Measurements from ENCODE around the gene PUS10.
"Not testable (repeated sequence)": the region's sequence is repeated elsewhere in the genome, so short reads cannot be mapped to it uniquely, and the experiment has no call there.

The PUS10 gene

DNA sequence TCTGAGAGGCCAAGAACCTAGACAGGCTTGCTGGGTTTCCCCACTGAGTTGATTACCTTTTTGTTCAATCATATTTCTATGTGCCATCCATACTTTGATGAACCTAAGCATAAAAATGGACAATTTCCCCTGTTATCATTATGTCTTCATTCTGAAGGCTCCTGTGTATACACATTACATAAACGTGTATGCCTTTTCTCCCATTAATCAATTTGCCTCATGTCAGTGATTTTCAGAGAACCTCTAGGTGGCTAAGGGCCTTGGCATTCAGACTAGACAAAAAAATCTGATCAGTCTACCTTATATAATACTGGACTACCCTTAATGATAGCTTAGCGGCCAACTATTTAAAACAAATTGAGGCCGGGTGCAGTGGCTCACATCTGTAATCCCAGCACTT lies 4.7 kb downstream of the PUS10 start:
- in situ Hi-C loops (cut with HindIII; ENCODE audit: low sequenced_read_pairs): no loop called here

DNA sequence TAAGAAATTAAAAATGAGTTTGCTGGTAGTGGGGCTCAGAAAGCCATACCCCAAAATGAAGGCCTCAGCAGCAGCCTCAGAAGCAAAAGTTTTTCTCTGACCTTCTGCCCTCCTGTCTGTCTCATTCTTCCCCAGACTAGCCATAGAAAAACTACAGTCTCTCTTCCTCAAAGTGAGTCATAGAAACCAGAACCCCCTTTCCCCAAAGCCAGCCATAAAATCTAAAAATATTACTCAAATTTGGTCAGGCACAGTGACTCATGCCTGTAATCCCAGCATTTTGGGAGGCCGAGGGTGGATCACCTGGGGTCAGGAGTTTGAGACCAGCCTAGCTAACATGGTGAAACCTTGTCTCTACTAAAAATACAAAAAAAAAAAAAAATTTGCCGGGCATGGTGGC lies 5.8 kb downstream of the PUS10 start:
- in situ Hi-C loops (cut with HindIII; ENCODE audit: low sequenced_read_pairs): not testable (repeated sequence)

DNA sequence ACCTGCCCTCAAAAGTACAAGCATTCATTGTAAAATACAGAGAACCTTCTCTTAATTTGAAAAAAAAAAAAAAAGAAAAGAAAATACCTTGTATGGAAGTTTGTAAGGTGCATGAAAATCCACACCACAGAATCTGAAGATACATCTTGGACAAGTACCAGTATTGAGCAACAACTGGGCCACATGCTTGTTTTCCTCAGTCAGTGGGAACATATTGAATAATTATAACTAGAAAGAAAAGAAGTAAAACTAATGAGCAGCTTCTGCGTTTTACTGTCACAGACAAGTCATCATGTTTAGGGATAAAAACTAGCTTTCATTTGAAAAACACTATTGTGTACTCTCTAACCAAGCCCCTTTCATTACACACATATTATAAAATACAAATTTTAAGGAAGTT lies 6.4 kb downstream of the PUS10 start:
- in situ Hi-C loops (cut with HindIII; ENCODE audit: low sequenced_read_pairs): no loop called here

DNA sequence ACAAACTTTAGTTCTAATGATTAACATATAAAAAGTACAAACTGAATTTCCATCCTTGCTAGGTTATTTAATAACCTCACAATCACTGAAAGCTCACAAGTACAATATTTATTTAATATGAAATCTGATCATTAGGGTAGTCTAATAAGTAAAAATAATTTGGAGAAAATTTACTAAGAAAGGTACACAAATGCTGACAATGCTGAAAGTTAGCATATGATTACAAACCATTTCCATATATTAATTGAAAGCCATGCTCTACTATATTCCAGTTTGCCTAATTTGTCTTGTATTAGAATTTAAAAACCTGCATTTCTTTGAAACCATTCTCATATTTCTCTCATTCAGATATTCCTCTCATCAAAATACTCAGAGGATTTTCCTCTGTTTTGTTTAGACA lies 8.7 kb downstream of the PUS10 start:
- in situ Hi-C loops (cut with HindIII; ENCODE audit: low sequenced_read_pairs): no loop called here

DNA sequence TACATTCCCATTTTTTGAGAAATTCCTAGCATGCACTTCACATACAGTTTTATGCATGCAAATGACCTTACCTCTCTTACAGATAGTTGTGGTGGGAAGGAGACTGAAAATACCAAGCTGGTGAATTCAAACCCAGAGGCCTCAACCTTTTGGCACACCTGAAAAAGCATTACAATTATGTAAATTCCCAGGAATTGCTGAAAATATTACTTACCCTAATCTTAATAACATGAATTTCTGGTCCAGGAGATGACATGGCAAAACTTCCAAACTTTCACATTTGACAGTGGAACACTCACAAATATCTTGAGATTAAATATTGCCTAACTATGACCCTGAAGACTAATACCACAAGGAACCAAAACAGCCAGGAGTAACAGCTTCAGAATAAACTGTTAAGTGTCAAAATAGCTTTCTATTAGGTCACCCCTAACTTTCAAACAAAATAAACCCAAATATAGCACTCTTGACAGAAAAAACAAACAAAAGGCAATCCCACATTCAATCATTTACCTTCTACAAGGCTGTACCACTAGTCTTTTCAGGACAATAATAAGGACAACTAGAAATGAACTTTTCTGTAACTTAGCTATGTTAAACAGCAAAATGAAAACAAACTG lies 11.5 kb downstream of the PUS10 start:
- in situ Hi-C loops (cut with HindIII; ENCODE audit: low sequenced_read_pairs): no loop called here

- in situ Hi-C loops (cut with HindIII; ENCODE audit: low sequenced_read_pairs): no loop called here
Measured at GRCh38 chr2:61005736-61006135, 12.3 kb downstream of the PUS10 start.

DNA sequence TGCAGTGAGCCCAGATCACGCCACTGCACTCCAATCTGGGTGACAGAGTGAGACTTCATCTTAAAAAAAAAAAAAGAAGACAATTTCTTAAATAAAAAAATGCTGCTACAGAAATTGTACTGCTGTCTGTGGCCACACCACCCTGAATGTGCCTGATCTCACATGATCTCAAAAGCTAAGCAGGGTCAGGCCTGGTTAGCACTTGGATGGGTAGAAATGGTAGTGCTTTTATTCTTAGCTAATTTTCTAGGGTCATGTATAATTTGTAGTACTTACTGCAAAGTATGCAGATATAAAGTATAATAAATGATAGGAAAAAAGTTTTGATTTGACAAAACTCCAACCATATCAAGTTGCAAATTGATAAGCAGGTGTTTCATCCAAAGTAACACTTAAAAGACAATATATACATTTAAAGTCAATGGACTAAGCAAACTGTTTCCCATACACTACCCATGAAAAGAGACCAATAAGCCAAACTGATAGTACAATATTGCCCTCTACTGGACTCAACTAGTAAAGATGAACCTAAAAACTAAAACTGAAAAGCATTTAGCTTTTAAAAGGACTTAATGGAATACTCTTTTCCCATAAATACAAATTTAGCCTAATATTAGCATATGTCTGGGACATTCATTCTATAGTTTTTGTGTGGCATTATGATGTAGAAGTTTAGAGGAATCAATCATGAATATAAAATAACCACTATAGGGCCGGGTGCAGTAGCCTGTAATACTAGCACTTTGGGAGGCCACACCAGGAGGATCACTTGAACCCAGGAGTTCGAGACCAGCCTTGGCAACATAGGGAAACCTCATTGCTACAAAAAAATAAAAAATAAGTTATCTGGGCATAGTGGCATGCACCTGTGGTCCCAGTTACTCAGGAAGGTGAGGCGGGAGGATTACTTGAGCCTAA lies 19.2 kb downstream of the PUS10 start:
- in situ Hi-C loops (cut with HindIII; ENCODE audit: low sequenced_read_pairs): no loop called here

DNA sequence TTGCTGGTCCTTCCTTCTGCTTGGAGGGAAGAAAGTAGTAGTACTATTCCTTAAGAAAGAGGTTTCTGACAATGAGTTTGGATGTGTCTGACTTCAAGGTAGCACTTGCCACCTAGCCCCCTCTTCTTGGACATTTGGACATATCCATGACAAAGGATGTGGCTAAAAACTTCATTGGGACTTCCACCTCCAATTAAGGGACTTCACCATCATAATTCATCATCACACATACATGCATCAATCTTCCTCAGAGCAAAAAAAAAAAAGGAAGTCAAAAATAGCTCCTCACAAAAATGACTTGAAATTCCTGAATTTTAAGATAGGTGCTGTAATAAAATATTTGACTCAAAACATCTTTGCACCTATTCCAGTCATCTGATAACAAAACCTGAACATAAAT lies 23.9 kb downstream of the PUS10 start:
- in situ Hi-C loops (cut with HindIII; ENCODE audit: low sequenced_read_pairs): no loop called here

DNA sequence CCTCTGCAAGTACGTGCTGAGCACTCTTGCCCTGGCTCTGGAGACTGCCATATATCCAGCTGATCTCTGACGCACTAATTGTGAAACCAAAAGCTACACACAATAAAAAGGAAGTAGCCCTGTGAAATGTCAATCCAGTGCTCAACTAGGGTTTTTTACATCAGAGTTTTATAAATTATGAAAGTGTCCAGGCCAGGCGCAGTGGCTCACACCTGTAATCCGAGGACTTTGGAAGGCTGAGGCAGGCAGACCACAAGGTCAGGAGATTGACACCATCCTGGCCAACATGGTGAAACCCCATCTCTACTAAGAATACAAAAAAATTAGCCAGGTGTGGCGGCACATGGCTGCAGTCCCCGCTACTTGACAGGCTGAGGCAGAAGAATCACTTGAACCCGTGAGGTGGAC lies 25.1 kb downstream of the PUS10 start:
- in situ Hi-C loops (cut with HindIII; ENCODE audit: low sequenced_read_pairs): no loop called here

- in situ Hi-C loops (cut with HindIII; ENCODE audit: low sequenced_read_pairs): no loop called here
Measured at GRCh38 chr2:60991644-60992043, 26.4 kb downstream of the PUS10 start.

- in situ Hi-C loops (cut with HindIII; ENCODE audit: low sequenced_read_pairs): no loop called here
Measured at GRCh38 chr2:60989259-60989658, 28.8 kb downstream of the PUS10 start.

DNA sequence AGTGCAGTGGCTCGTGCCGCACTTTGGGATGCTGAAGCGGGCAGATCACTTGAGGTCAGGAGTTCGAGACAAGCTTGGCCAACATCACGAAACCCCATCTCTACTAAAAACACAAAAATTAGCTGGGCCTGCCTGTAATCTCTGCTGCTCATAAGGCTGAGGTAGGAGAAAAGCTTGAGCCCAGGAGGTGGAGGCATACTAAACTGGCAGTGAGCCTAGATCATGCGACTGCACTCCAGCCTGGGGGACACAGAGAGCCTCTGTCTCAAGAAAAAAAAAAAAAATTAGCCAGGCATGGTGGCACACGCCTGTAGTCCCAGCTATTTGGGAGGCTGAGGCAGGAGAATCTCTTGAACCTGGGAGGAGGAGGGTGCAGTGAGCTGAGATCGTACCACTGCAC lies 30.4 kb downstream of the PUS10 start:
- in situ Hi-C loops (cut with HindIII; ENCODE audit: low sequenced_read_pairs): not testable (repeated sequence)

GRCh38 chr2:60987041-60987440 lies 31.0 kb downstream of the PUS10 start:
- in situ Hi-C loops (cut with HindIII; ENCODE audit: low sequenced_read_pairs): no loop called here

DNA sequence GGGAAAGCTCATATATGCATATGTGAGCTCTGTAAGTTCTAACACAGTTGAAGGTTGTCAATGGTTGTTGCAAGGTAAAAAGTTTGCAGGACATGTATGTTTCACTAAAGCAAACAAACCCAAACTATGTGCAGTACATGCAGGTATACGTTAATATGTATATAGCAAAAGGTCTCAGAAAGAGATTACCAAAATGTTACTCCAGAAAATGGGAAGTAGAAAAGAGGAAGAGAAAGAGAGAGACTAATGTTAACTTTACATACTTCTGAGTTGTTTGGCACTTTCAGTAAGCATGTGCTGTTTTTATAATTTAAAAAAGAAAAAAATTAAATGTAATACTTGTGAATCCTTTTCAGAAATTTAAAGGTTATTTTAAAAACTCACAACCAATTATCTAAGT lies 33.3 kb downstream of the PUS10 start:
- in situ Hi-C loops (cut with HindIII; ENCODE audit: low sequenced_read_pairs): no loop called here

- in situ Hi-C loops (cut with HindIII; ENCODE audit: low sequenced_read_pairs): not testable (repeated sequence)
Measured at GRCh38 chr2:60982066-60982465, 36.0 kb downstream of the PUS10 start.

DNA sequence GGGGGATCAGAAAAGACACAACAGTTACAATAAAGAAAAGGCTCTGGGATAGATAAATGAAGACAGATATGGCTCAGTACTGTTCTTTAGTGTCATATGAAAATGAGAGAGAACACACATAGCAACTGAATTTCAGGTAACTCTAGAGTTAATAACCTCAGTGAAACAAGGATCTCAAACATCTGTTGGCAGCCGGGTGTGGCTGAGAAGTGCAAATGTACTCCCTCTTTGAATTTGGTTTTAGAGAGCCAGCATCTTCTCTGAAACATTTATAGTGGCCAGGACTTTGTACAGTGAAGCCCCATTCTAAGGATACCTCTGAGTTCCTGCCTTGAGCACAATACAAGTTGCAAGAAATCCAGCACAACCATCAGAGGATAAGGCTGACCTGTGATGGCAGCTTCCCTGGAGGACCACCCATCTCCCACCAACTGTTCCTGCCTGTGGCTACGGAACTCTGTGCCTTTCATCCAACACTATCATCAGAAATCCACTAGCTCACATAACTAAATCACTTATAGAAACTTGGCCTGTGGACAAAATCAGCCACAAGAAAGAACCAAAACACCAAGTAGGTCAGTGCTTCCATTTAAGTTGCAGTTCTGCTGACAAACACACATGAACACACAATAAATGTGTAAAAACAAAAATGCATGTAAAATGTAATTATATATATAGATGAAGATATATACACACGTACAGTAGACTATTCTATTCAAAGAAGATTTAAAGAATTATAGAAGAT lies 37.8 kb downstream of the PUS10 start:
- in situ Hi-C loops (cut with HindIII; ENCODE audit: low sequenced_read_pairs): no loop called here

DNA sequence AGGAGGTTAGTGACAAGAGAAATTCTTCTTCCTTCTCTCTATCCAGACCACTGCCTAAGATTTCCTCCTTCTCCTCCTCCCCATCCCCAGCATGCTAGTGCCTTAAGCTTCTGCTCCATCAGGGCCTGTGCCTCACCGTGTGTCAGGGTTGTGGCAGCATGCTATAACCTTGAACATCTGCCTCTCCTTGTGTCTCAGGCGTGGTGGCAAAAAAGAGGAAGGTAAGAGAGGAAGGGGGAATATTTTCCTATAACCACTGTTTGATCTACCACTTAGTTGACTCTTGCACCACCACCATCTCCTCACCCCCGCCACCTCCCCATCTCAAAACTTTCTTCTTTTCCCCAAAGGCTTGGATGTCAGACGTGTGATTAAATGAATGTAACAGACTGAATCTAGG lies 38.8 kb downstream of the PUS10 start:
- in situ Hi-C loops (cut with HindIII; ENCODE audit: low sequenced_read_pairs): no loop called here

GRCh38 chr2:60977562-60977895 lies 40.5 kb downstream of the PUS10 start:
- in situ Hi-C loops (cut with HindIII; ENCODE audit: low sequenced_read_pairs): no loop called here

GRCh38 chr2:60976875-60977561 lies 41.0 kb downstream of the PUS10 start:
- in situ Hi-C loops (cut with HindIII; ENCODE audit: low sequenced_read_pairs): no loop called here

DNA sequence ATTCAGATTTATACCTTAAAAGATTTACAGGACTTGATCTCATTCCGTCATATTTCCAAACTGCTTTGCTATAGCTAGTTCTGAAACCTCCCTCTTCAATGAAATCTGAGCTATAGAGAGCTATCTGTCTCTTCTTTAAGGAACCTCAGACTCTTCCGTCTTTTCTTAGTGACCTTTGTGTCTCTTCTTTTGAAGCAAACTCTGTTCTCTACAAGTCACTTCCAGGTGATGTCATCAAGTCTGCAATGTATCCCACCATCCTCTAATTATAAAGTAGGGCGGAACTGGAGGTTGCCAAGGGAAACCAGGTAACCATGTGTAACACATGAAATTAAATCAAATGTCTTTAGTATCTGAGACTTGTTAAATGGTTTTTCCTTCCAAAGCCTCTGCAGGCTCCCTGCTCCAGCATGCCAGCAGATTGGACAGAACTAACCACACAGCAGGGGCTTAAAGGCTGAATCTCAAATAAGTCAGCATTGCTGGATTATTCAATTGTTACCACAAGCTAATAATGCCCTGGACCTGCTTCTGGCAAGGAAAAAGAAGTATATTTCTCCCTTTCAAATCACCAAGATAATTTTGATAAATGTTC lies 41.7 kb downstream of the PUS10 start:
- in situ Hi-C loops (cut with HindIII; ENCODE audit: low sequenced_read_pairs): no loop called here

DNA sequence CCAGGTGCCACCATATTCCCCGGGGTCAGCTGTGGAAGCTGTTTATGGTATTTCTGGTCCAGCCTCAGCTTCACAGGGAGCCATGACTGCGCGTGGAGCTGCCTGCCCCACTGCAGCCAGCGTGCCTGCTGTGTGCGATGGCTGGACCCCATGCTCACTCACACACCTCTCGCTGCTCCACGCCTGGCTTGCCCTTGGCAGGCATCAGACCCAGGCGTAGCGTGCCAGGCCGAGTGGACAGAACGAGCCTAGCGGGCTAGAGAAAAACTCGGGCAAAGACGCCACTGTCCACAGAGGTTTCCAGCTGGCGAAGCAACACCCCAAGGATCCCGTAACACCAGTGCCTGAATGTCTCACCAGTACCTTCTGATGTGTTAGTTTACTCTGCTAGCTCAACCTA lies 43.4 kb downstream of the PUS10 start:
- in situ Hi-C loops (cut with HindIII; ENCODE audit: low sequenced_read_pairs): no loop called here

Data from endothelial cell of hepatic sinusoid (primary cell).